SK-N-SH (cell line): ENCODE results near the gene LUC7L2.

Source experiments
- CTCF ChIP-seq: fragments of 200-600 bp; sonication (generic); IDR thresholded peaks from 2 replicates; pipeline ENCODE4 v1.6.1; 2017; ENCODE audit warnings: antibody characterized with exemption, mild to moderate bottlenecking, moderate library complexity
- RAD21 ChIP-seq: IDR thresholded peaks from 2 replicates; pipeline ENCODE4 v1.6.1; 2012; ENCODE audit warnings: mild to moderate bottlenecking, low read length

GRCh38 chr7:139422126-139422525, 62.4 kb downstream of the LUC7L2 start:
- TF ChIP-seq CTCF = no peak
- no peak for TF ChIP-seq RAD21
